ENCODE results near the gene NEXN. TPM values are rescaled to one million over a fixed set of nuclear protein-coding genes. Genes with fewer than 3 reads are reported as not detected.

Gene NEXN
- total RNA-seq, 1 donor from 2014 or later = 37.5 TPM

DNA sequence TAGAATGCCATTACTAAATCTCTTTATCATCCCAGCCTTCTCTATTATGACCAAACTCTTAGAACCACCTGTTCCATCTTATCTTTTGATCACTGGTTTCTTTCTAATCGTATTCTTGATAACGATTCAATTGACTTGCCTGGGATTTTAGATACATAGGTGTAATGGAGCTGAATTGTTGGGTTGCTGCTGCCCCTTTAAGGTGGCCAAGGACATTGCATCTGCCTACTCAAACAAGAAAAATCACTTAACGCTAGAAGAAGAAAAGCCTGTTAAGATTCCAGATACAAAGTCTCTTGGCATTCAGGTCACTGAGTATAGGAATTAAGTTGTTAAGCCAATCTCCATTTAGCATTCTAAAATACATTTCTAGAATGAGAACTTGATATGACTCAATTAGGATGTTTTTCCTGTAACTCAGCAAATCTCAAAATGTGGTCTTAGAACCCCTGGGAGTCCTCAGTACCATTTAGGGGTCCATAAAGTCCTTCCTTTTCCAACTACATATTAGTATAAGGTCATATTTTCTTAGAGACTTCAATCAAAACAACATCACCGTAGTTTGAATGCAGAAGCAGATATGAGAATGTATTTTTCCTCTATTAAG lies 12.4 kb downstream of the NEXN start:
- no peak overlapping the region for H3K27ac Mint-ChIP-seq (ENCODE audit: unreplicated experiment)
- Histone ChIP-seq H3K9me3 (ENCODE audit: insufficient read depth, low read depth, low read length) (no peaks in the 10 kb centered on the region), H4K20me1 (ENCODE audit: insufficient read depth, low read length) (peaks cover 58% of the 10 kb centered on the region), H3K9ac (ENCODE audit: low read length) (no peak overlapping the region), H3K27me3 (ENCODE audit: insufficient read depth, low read length) (no peaks in the 10 kb centered on the region), H3K4me2 (ENCODE audit: low read length) (peak overlapping the region; percentile 19), H3K79me2 (ENCODE audit: insufficient read depth, low read length) (peaks cover 70% of the 10 kb centered on the region), H3K36me3 (ENCODE audit: insufficient read depth, low read length) (no peaks in the 10 kb centered on the region), H2AFZ (ENCODE audit: low read depth, low read length) (no peak overlapping the region), H3K4me1 (ENCODE audit: insufficient read depth, low read length) (peaks cover 10% of the 10 kb centered on the region), H3K4me3 (ENCODE audit: insufficient read depth, low read depth, low read length) (no peak overlapping the region), H3K27ac (ENCODE audit: low read depth, low read length) (no peak overlapping the region)
- FAIRE-seq (peak; percentile 62), DNase-seq (ENCODE audit: low read depth) (peak; percentile 49)
- H3K9me3 Mint-ChIP-seq (ENCODE audit: unreplicated experiment) = peaks cover 2% of the 10 kb centered on the region
- no peaks in the 10 kb centered on the region for H3K27me3 Mint-ChIP-seq (ENCODE audit: low read depth, unreplicated experiment)
- H3K36me3 Mint-ChIP-seq (ENCODE audit: low read depth, unreplicated experiment) = peaks cover 13% of the 10 kb centered on the region
- peaks cover 10% of the 10 kb centered on the region for H3K4me1 Mint-ChIP-seq (ENCODE audit: low read depth, unreplicated experiment)
- TF ChIP-seq, protein P1, sequence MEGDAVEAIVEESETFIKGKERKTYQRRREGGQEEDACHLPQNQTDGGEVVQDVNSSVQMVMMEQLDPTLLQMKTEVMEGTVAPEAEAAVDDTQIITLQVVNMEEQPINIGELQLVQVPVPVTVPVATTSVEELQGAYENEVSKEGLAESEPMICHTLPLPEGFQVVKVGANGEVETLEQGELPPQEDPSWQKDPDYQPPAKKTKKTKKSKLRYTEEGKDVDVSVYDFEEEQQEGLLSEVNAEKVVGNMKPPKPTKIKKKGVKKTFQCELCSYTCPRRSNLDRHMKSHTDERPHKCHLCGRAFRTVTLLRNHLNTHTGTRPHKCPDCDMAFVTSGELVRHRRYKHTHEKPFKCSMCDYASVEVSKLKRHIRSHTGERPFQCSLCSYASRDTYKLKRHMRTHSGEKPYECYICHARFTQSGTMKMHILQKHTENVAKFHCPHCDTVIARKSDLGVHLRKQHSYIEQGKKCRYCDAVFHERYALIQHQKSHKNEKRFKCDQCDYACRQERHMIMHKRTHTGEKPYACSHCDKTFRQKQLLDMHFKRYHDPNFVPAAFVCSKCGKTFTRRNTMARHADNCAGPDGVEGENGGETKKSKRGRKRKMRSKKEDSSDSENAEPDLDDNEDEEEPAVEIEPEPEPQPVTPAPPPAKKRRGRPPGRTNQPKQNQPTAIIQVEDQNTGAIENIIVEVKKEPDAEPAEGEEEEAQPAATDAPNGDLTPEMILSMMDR (IDR thresholded peaks at IDR 0.05; ENCODE audit: insufficient read depth, low read depth, low read length) = peak; percentile 67
- TF ChIP-seq EZH2 (IDR thresholded peaks at IDR 0.05; ENCODE audit: insufficient read depth, low read length) = no peak
- no peak overlapping the region for H3K4me3 Mint-ChIP-seq (ENCODE audit: unreplicated experiment)

DNA sequence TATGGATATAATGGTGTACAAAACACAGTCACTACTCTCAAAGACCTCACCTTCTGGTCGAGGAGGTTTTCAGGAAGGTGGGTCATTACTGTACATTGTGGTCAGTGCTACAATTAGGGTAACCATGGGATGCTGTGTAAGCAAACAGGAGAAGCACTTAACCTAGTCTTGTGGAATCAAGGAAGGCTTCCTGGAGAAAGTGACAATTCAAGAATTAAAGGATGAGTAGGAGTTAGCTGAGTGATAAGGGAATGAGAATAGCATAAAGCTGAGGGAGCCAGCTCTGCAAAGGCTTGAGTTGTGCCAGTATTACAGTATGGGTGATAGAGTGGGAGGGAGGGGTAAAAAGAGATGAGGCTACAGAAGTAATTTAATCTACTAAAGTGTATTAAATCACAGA lies 17.2 kb downstream of the NEXN start:
- H4K20me1 ChIP-seq (ENCODE audit: insufficient read depth, low read length) = peaks cover 65% of the 10 kb centered on the region
- Mint-ChIP-seq H3K27me3 (ENCODE audit: low read depth, unreplicated experiment) (no peaks in the 10 kb centered on the region), H3K36me3 (ENCODE audit: low read depth, unreplicated experiment) (peaks cover 12% of the 10 kb centered on the region), H3K27ac (ENCODE audit: unreplicated experiment) (no peak overlapping the region), H3K4me1 (ENCODE audit: low read depth, unreplicated experiment) (peaks cover 6% of the 10 kb centered on the region), H3K4me3 (ENCODE audit: unreplicated experiment) (no peak overlapping the region), H3K9me3 (ENCODE audit: unreplicated experiment) (no peaks in the 10 kb centered on the region)
- peaks cover 4% of the 10 kb centered on the region for H3K36me3 ChIP-seq (ENCODE audit: insufficient read depth, low read length)
- FAIRE-seq (no peak), DNase-seq (ENCODE audit: low read depth) (no peak)
- H3K4me1 ChIP-seq (ENCODE audit: insufficient read depth, low read length) = peaks cover 4% of the 10 kb centered on the region
- H3K9me3 ChIP-seq (ENCODE audit: insufficient read depth, low read depth, low read length) = no peaks in the 10 kb centered on the region
- no peak overlapping the region for H2AFZ ChIP-seq (ENCODE audit: low read depth, low read length)
- H3K4me3 ChIP-seq (ENCODE audit: insufficient read depth, low read depth, low read length) = no peak overlapping the region
- H3K9ac ChIP-seq (ENCODE audit: low read length) = no peak overlapping the region
- H3K27ac ChIP-seq (ENCODE audit: low read depth, low read length) = no peak overlapping the region
- TF ChIP-seq EZH2 (IDR thresholded peaks at IDR 0.05; ENCODE audit: insufficient read depth, low read length) = no peak
- TF ChIP-seq, protein P1 (IDR thresholded peaks at IDR 0.05; ENCODE audit: insufficient read depth, low read depth, low read length) = no peak
- H3K4me2 ChIP-seq (ENCODE audit: low read length) = no peak overlapping the region
- H3K27me3 ChIP-seq (ENCODE audit: insufficient read depth, low read length) = no peaks in the 10 kb centered on the region
- H3K79me2 ChIP-seq (ENCODE audit: insufficient read depth, low read length) = peaks cover 97% of the 10 kb centered on the region

DNA sequence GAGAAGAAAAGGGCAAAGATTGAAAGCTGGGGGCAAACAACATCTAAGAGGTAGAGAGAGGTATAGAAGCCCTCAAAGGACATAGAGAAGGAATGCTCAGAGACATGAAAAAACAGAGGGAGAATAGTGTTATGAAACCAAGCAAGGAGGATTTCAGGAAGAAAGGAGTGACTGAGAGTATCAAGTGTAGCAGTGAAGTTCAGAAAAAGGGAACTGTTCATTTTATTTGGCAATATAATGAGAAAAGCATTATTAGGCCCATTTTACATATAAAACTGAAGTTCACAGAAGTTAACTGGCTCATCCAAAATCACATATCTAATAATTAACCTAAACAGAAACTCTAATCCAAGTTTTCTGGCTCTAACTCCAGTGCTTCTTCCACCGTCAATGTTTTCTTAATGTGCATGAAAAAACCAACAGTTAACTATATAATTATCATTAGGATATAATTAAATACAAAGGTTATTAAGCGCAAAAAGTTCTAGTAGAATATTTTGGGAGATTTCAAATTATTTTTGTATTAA lies 17.7 kb downstream of the NEXN start:
- no peak for TF ChIP-seq EZH2 (IDR thresholded peaks at IDR 0.05; ENCODE audit: insufficient read depth, low read length)
- TF ChIP-seq, protein P1 (IDR thresholded peaks at IDR 0.05; ENCODE audit: insufficient read depth, low read depth, low read length) = no peak
- Mint-ChIP-seq H3K36me3 (ENCODE audit: low read depth, unreplicated experiment) (peaks cover 12% of the 10 kb centered on the region), H3K27me3 (ENCODE audit: low read depth, unreplicated experiment) (no peaks in the 10 kb centered on the region), H3K4me3 (ENCODE audit: unreplicated experiment) (no peak overlapping the region), H3K27ac (ENCODE audit: unreplicated experiment) (no peak overlapping the region), H3K4me1 (ENCODE audit: low read depth, unreplicated experiment) (peaks cover 8% of the 10 kb centered on the region), H3K9me3 (ENCODE audit: unreplicated experiment) (no peaks in the 10 kb centered on the region)
- Histone ChIP-seq H3K36me3 (ENCODE audit: insufficient read depth, low read length) (peaks cover 7% of the 10 kb centered on the region), H2AFZ (ENCODE audit: low read depth, low read length) (no peak overlapping the region), H3K27ac (ENCODE audit: low read depth, low read length) (no peak overlapping the region), H4K20me1 (ENCODE audit: insufficient read depth, low read length) (peaks cover 64% of the 10 kb centered on the region), H3K9ac (ENCODE audit: low read length) (no peak overlapping the region), H3K27me3 (ENCODE audit: insufficient read depth, low read length) (no peaks in the 10 kb centered on the region), H3K9me3 (ENCODE audit: insufficient read depth, low read depth, low read length) (no peaks in the 10 kb centered on the region), H3K4me1 (ENCODE audit: insufficient read depth, low read length) (no peaks in the 10 kb centered on the region), H3K4me2 (ENCODE audit: low read length) (no peak overlapping the region), H3K79me2 (ENCODE audit: insufficient read depth, low read length) (peaks cover 97% of the 10 kb centered on the region), H3K4me3 (ENCODE audit: insufficient read depth, low read depth, low read length) (no peak overlapping the region)
- DNase-seq (ENCODE audit: low read depth) (no peak), FAIRE-seq (no peak)
